ENCODE results near the gene RIPOR2. TPM values are rescaled to one million over a fixed set of nuclear protein-coding genes. Genes with fewer than 3 reads are reported as not detected.

RIPOR2 gene
- total and polyA plus RNA-seq, 2 experiments from 2014 or later, result 9.5 to 22.5 TPM

- TF ChIP-seq POLR2AphosphoS5 (IDR thresholded peaks at IDR 0.05; ENCODE audit: low read depth), result no peak
- TF ChIP-seq, protein P1, sequence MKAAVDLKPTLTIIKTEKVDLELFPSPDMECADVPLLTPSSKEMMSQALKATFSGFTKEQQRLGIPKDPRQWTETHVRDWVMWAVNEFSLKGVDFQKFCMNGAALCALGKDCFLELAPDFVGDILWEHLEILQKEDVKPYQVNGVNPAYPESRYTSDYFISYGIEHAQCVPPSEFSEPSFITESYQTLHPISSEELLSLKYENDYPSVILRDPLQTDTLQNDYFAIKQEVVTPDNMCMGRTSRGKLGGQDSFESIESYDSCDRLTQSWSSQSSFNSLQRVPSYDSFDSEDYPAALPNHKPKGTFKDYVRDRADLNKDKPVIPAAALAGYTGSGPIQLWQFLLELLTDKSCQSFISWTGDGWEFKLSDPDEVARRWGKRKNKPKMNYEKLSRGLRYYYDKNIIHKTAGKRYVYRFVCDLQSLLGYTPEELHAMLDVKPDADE (IDR thresholded peaks at IDR 0.05), result no peak
- TF ChIP-seq, protein P2, sequence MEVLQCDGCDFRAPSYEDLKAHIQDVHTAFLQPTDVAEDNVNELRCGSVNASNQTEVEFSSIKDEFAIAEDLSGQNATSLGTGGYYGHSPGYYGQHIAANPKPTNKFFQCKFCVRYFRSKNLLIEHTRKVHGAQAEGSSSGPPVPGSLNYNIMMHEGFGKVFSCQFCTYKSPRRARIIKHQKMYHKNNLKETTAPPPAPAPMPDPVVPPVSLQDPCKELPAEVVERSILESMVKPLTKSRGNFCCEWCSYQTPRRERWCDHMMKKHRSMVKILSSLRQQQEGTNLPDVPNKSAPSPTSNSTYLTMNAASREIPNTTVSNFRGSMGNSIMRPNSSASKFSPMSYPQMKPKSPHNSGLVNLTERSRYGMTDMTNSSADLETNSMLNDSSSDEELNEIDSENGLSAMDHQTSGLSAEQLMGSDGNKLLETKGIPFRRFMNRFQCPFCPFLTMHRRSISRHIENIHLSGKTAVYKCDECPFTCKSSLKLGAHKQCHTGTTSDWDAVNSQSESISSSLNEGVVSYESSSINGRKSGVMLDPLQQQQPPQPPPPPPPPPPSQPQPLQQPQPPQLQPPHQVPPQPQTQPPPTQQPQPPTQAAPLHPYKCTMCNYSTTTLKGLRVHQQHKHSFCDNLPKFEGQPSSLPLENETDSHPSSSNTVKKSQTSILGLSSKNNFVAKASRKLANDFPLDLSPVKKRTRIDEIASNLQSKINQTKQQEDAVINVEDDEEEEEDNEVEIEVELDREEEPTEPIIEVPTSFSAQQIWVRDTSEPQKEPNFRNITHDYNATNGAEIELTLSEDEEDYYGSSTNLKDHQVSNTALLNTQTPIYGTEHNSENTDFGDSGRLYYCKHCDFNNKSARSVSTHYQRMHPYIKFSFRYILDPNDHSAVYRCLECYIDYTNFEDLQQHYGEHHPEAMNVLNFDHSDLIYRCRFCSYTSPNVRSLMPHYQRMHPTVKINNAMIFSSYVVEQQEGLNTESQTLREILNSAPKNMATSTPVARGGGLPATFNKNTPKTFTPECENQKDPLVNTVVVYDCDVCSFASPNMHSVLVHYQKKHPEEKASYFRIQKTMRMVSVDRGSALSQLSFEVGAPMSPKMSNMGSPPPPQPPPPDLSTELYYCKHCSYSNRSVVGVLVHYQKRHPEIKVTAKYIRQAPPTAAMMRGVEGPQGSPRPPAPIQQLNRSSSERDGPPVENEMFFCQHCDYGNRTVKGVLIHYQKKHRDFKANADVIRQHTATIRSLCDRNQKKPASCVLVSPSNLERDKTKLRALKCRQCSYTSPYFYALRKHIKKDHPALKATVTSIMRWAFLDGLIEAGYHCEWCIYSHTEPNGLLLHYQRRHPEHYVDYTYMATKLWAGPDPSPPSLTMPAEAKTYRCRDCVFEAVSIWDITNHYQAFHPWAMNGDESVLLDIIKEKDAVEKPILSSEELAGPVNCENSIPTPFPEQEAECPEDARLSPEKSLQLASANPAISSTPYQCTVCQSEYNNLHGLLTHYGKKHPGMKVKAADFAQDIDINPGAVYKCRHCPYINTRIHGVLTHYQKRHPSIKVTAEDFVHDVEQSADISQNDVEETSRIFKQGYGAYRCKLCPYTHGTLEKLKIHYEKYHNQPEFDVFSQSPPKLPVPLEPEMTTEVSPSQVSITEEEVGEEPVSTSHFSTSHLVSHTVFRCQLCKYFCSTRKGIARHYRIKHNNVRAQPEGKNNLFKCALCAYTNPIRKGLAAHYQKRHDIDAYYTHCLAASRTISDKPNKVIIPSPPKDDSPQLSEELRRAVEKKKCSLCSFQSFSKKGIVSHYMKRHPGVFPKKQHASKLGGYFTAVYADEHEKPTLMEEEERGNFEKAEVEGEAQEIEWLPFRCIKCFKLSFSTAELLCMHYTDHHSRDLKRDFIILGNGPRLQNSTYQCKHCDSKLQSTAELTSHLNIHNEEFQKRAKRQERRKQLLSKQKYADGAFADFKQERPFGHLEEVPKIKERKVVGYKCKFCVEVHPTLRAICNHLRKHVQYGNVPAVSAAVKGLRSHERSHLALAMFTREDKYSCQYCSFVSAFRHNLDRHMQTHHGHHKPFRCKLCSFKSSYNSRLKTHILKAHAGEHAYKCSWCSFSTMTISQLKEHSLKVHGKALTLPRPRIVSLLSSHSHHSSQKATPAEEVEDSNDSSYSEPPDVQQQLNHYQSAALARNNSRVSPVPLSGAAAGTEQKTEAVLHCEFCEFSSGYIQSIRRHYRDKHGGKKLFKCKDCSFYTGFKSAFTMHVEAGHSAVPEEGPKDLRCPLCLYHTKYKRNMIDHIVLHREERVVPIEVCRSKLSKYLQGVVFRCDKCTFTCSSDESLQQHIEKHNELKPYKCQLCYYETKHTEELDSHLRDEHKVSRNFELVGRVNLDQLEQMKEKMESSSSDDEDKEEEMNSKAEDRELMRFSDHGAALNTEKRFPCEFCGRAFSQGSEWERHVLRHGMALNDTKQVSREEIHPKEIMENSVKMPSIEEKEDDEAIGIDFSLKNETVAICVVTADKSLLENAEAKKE (CRISPR knock-in tag; IDR thresholded peaks at IDR 0.05), result no peak
- no peak for TF ChIP-seq CREB1 (CRISPR knock-in tag; IDR thresholded peaks at IDR 0.05; ENCODE audit: low read depth)
- TF ChIP-seq, protein P3, sequence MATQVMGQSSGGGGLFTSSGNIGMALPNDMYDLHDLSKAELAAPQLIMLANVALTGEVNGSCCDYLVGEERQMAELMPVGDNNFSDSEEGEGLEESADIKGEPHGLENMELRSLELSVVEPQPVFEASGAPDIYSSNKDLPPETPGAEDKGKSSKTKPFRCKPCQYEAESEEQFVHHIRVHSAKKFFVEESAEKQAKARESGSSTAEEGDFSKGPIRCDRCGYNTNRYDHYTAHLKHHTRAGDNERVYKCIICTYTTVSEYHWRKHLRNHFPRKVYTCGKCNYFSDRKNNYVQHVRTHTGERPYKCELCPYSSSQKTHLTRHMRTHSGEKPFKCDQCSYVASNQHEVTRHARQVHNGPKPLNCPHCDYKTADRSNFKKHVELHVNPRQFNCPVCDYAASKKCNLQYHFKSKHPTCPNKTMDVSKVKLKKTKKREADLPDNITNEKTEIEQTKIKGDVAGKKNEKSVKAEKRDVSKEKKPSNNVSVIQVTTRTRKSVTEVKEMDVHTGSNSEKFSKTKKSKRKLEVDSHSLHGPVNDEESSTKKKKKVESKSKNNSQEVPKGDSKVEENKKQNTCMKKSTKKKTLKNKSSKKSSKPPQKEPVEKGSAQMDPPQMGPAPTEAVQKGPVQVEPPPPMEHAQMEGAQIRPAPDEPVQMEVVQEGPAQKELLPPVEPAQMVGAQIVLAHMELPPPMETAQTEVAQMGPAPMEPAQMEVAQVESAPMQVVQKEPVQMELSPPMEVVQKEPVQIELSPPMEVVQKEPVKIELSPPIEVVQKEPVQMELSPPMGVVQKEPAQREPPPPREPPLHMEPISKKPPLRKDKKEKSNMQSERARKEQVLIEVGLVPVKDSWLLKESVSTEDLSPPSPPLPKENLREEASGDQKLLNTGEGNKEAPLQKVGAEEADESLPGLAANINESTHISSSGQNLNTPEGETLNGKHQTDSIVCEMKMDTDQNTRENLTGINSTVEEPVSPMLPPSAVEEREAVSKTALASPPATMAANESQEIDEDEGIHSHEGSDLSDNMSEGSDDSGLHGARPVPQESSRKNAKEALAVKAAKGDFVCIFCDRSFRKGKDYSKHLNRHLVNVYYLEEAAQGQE (IDR thresholded peaks at IDR 0.05; ENCODE audit: unreplicated experiment), result no peak
- no peak for TF ChIP-seq EZH2 (IDR thresholded peaks at IDR 0.05; ENCODE audit: low read depth, unreplicated experiment)
- TF ChIP-seq ZNF114 (CRISPR knock-in tag; IDR thresholded peaks at IDR 0.05), result no peak
- no peak for TF ChIP-seq STAT1 (IDR thresholded peaks at IDR 0.05; ENCODE audit: unreplicated experiment)
- no peak for TF ChIP-seq JUNB (IDR thresholded peaks at IDR 0.05; ENCODE audit: unreplicated experiment)
- TF ChIP-seq ZNF331 (CRISPR knock-in tag; IDR thresholded peaks at IDR 0.05; ENCODE audit: low read depth), result no peak
- TF ChIP-seq EZH2phosphoT487 (IDR thresholded peaks at IDR 0.05; ENCODE audit: unreplicated experiment), result no peak
- TF ChIP-seq NANOG (IDR thresholded peaks at IDR 0.05; ENCODE audit: borderline replicate concordance), result no peak
- TF ChIP-seq, protein P4, sequence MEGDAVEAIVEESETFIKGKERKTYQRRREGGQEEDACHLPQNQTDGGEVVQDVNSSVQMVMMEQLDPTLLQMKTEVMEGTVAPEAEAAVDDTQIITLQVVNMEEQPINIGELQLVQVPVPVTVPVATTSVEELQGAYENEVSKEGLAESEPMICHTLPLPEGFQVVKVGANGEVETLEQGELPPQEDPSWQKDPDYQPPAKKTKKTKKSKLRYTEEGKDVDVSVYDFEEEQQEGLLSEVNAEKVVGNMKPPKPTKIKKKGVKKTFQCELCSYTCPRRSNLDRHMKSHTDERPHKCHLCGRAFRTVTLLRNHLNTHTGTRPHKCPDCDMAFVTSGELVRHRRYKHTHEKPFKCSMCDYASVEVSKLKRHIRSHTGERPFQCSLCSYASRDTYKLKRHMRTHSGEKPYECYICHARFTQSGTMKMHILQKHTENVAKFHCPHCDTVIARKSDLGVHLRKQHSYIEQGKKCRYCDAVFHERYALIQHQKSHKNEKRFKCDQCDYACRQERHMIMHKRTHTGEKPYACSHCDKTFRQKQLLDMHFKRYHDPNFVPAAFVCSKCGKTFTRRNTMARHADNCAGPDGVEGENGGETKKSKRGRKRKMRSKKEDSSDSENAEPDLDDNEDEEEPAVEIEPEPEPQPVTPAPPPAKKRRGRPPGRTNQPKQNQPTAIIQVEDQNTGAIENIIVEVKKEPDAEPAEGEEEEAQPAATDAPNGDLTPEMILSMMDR (conservative IDR thresholded peaks at IDR 0.05; ENCODE audit: low read depth in 2 of 2), result no peak
- Histone ChIP-seq H3K4me2 (no peak overlapping the region), H2AFZ (no peak overlapping the region)
Observed at GRCh38 chr6:24883618-24884017, 52.1 kb downstream of the RIPOR2 start.

More at GRCh38 chr6:24883618-24884017, 52.1 kb downstream of the RIPOR2 start:
- Histone ChIP-seq H3K9me2 (ENCODE audit: insufficient read depth) (no peaks in the 10 kb centered on the region), H3K79me2 (replicated peaks; ENCODE audit: insufficient read depth) (no peaks in the 10 kb centered on the region), H4K20me1 (replicated peaks; ENCODE audit: insufficient read depth) (no peaks in the 10 kb centered on the region), H3K4me3 (no peak overlapping the region), H3K27ac (ENCODE audit: low read depth) (no peak overlapping the region), H3F3A (replicated peaks; ENCODE audit: low read depth) (no peaks in the 10 kb centered on the region), H3K27me3 (ENCODE audit: insufficient read depth) (no peaks in the 10 kb centered on the region), H3K4me1 (ENCODE audit: insufficient read depth) (peaks cover 47% of the 10 kb centered on the region), H3K36me3 (ENCODE audit: insufficient read depth) (no peaks in the 10 kb centered on the region)
- Mint-ChIP-seq H3K27me3 (ENCODE audit: insufficient read depth, low read depth, poor library complexity) (peaks cover 5% of the 10 kb centered on the region), H3K4me3 (no peak overlapping the region), H3K4me1 (peaks cover 48% of the 10 kb centered on the region), H3K9me3 (no peaks in the 10 kb centered on the region; the same call in 2 of the 3 replicates), H3K36me3 (ENCODE audit: low read depth) (no peaks in the 10 kb centered on the region), H3K27ac (no peak overlapping the region)
- DNase-seq (ENCODE audit: low spot score) (no peak), ATAC-seq (no peak)

Data from GM23338 (cell line).